H1 (cell line): ENCODE results near the gene DNAJC21. TPM values are rescaled to one million over a fixed set of nuclear protein-coding genes. Genes with fewer than 3 reads are reported as not detected.

Experiments used
- CTCF ChIA-PET: fragments of 300-600 bp; sonication (Branson Sonifier 250); formaldehyde crosslinking; loops from one replicate; lab custom pipeline; 2021; ENCODE audit not compliant: partially characterized antibody; lab: Charles Lee
- POLR2A ChIA-PET: fragments of 300-600 bp; sonication (Branson Sonifier 250); formaldehyde crosslinking; loops from one replicate; lab custom pipeline; 2021; ENCODE audit warnings: inconsistent platforms; ENCODE audit not compliant: partially characterized antibody; lab: Charles Lee
- DNase-seq, 2 experiments: peaks; one replicate each; pipeline versions ENCODE4 v3.0.0 to v3.0.0-alpha.2; 2010 to 2022; ENCODE audit warnings: low spot score in 2 of 2, low read depth in 1 of 2, mixed read lengths in 1 of 2
- FAIRE-seq: peaks from 2 replicates; lab custom pipeline; 2011; peaks lifted over from hg19 to GRCh38; lab: Jason Lieb, UNC
- H2AFZ ChIP-seq: 2 replicates; pipeline ENCODE4 v1.8.1; 2012; ENCODE audit warnings: low read length, inconsistent platforms
- H2AK5ac ChIP-seq: 2 replicates; pipeline ENCODE4 v1.6.1; 2013; ENCODE audit warnings: low read depth, low read length
- H2BK120ac ChIP-seq: replicated peaks from 2 replicates; pipeline ENCODE3; 2013; ENCODE audit warnings: low read depth, low read length, inconsistent platforms
- H2BK12ac ChIP-seq: 2 replicates; pipeline ENCODE4 v1.6.1; 2013; ENCODE audit warnings: low read depth, low read length
- H2BK15ac ChIP-seq: 2 replicates; pipeline ENCODE4 v1.6.1; 2013; ENCODE audit warnings: low read length
- H2BK20ac ChIP-seq: 2 replicates; pipeline ENCODE4 v1.6.1; 2013; ENCODE audit warnings: low read length
- H2BK5ac ChIP-seq: 2 replicates; pipeline ENCODE4 v1.6.1; 2013; ENCODE audit warnings: low read depth, low read length
- H3K14ac ChIP-seq: 2 replicates; pipeline ENCODE4 v1.6.1; 2013; ENCODE audit warnings: inconsistent platforms; ENCODE audit not compliant: insufficient read length
- H3K18ac ChIP-seq: 2 replicates; pipeline ENCODE4 v1.6.1; 2013; ENCODE audit warnings: low read length; ENCODE audit errors: extremely low read depth
- H3K23ac ChIP-seq: 2 replicates; pipeline ENCODE4 v1.6.1; 2013; ENCODE audit warnings: inconsistent platforms; ENCODE audit not compliant: insufficient read length
- H3K23me2 ChIP-seq: 2 replicates; pipeline ENCODE4 v1.6.1; 2013; ENCODE audit warnings: low read depth, low read length
- H3K27ac ChIP-seq: 2 replicates; pipeline ENCODE4 v1.6.1; 2011; ENCODE audit warnings: low read depth, low read length, inconsistent platforms
- H3K27me3 ChIP-seq, 4 experiments: replicated peaks in 1 of 4; 1 replicate in 1 of 4; 2 replicates in 3 of 4; pipeline versions ENCODE4 v1.6.1 to v1.8.1; 2011 to 2013; ENCODE audit warnings: low read length in 3 of 4, mild to moderate bottlenecking in 3 of 4, inconsistent platforms in 2 of 4, mixed read lengths in 2 of 4, moderate library complexity in 1 of 4; ENCODE audit not compliant: control insufficient read depth in 3 of 4, insufficient read depth in 3 of 4; ENCODE audit errors: extremely low read depth in 1 of 4
- H3K36me3 ChIP-seq, 4 experiments: 2 replicates each; pipeline versions ENCODE4 v1.6.1 to v1.8.1; 2011 to 2013; ENCODE audit warnings: mild to moderate bottlenecking in 4 of 4, low read length in 3 of 4, moderate library complexity in 2 of 4, control low read depth in 1 of 4, inconsistent platforms in 1 of 4; ENCODE audit not compliant: insufficient read depth in 4 of 4, control insufficient read depth in 2 of 4
- H3K4ac ChIP-seq: replicated peaks from 2 replicates; pipeline ENCODE3; 2013; ENCODE audit warnings: low read length, low read depth, mixed read lengths, inconsistent platforms; ENCODE audit not compliant: insufficient read length
- H3K4me1 ChIP-seq, 4 experiments: replicated peaks in 1 of 4; 1 replicate in 1 of 4; 2 replicates in 3 of 4; pipeline versions ENCODE4 v1.6.1 to v1.8.1; 2011 to 2013; ENCODE audit warnings: low read length in 3 of 4, inconsistent platforms in 2 of 4, mixed read lengths in 1 of 4; ENCODE audit not compliant: insufficient read depth in 4 of 4, control insufficient read depth in 3 of 4
- H3K4me2 ChIP-seq, 2 experiments: 2 replicates each; pipeline versions ENCODE4 v1.6.1 to v1.8.1; 2011 to 2013; ENCODE audit warnings: low read depth in 2 of 2, low read length in 2 of 2, control low read depth in 1 of 2, inconsistent platforms in 1 of 2, mild to moderate bottlenecking in 1 of 2; ENCODE audit not compliant: insufficient read depth in 1 of 2
- H3K4me3 ChIP-seq, 4 experiments: fragments of 200-600, 300-600 bp in 1 of 4; sonication (generic), shearing (Covaris generic), sonication (Bioruptor Twin) in 1 of 4; 2 replicates each; pipeline versions ENCODE4 v1.5.1 to v1.8.1; 2011 to 2016; ENCODE audit warnings: low read length in 4 of 4, low read depth in 3 of 4, control low read depth in 2 of 4, inconsistent platforms in 2 of 4, mild to moderate bottlenecking in 2 of 4, mixed read lengths in 1 of 4, moderate library complexity in 1 of 4; ENCODE audit not compliant: insufficient read depth in 2 of 4; ENCODE audit errors: extremely low read depth in 1 of 4
- H3K56ac ChIP-seq: replicated peaks from 2 replicates; pipeline ENCODE3; 2013; ENCODE audit warnings: low read depth, mild to moderate bottlenecking, mixed read lengths, low read length, inconsistent platforms; ENCODE audit not compliant: insufficient read length
- H3K79me1 ChIP-seq: 2 replicates; pipeline ENCODE4 v1.6.1; 2013; ENCODE audit warnings: low read depth, low read length, control low read depth
- H3K79me2 ChIP-seq, 2 experiments: 2 replicates each; pipeline versions ENCODE4 v1.6.1 to v1.8.1; 2012 to 2013; ENCODE audit warnings: low read length in 2 of 2, mild to moderate bottlenecking in 2 of 2, inconsistent platforms in 1 of 2; ENCODE audit not compliant: insufficient read depth in 2 of 2, control insufficient read depth in 1 of 2
- H3K9ac ChIP-seq, 4 experiments: replicated peaks in 1 of 4; 1 replicate in 1 of 4; 2 replicates in 3 of 4; pipeline versions ENCODE4 v1.6.1 to v1.8.1; 2011 to 2013; ENCODE audit warnings: low read depth in 3 of 4, low read length in 3 of 4, control low read depth in 2 of 4, mild to moderate bottlenecking in 2 of 4, moderate library complexity in 2 of 4, inconsistent platforms in 1 of 4; ENCODE audit errors: extremely low read depth in 1 of 4
- H3K9me3 ChIP-seq, 2 experiments: 2 replicates each; pipeline versions ENCODE4 v1.6.1 to v1.8.1; 2012 to 2013; ENCODE audit warnings: mild to moderate bottlenecking in 2 of 2, moderate library complexity in 2 of 2, control low read depth in 1 of 2, inconsistent platforms in 1 of 2, low read depth in 1 of 2, low read length in 1 of 2, mixed read lengths in 1 of 2; ENCODE audit not compliant: insufficient read depth in 2 of 2
- H4K20me1 ChIP-seq, 2 experiments: replicated peaks in 1 of 2; 2 replicates each; pipeline versions ENCODE3 to v1.8.1; 2011 to 2013; ENCODE audit warnings: inconsistent platforms in 2 of 2, low read length in 2 of 2, mild to moderate bottlenecking in 1 of 2; ENCODE audit not compliant: insufficient read depth in 2 of 2, control insufficient read depth in 1 of 2
- H4K5ac ChIP-seq: 2 replicates; pipeline ENCODE4 v1.6.1; 2013; ENCODE audit warnings: low read length, low read depth, mixed read lengths, inconsistent platforms; ENCODE audit not compliant: insufficient read length
- H4K8ac ChIP-seq: 2 replicates; pipeline ENCODE4 v1.8.0; 2013; ENCODE audit warnings: mild to moderate bottlenecking, moderate library complexity, low read length, inconsistent platforms; ENCODE audit not compliant: insufficient read depth; ENCODE audit errors: extremely low read depth
- H4K91ac ChIP-seq: replicated peaks from 2 replicates; pipeline ENCODE3; 2013; ENCODE audit warnings: low read length, mixed read lengths, inconsistent platforms; ENCODE audit not compliant: insufficient read length
- POU5F1 ChIP-seq: IDR thresholded peaks from 2 replicates; pipeline ENCODE4 v1.6.1; 2011; ENCODE audit warnings: low read depth, mild to moderate bottlenecking, low read length, moderate library complexity
- SP1 ChIP-seq: IDR thresholded peaks from 2 replicates; pipeline ENCODE4 v1.6.1; 2011; ENCODE audit warnings: low read depth, low read length
- TAF7 ChIP-seq: optimal IDR thresholded peaks from 2 replicates; pipeline ENCODE3; 2011; ENCODE audit warnings: low read depth, mild to moderate bottlenecking, inconsistent platforms, low read length, moderate library complexity, borderline replicate concordance
- TBP ChIP-seq: IDR thresholded peaks from 2 replicates; pipeline ENCODE4 v1.6.1; 2011; ENCODE audit warnings: low read depth, low read length, improper control_type of control experiment
- polyA plus RNA-seq, 7 experiments: library from polyadenylated mRNA; depleted of rRNA in 3 of 7; stranded (reverse) in 5 of 7; unstranded in 2 of 7; fragments of >200 nt in 5 of 7; fragments of 200-250 nt in 2 of 7; gene quantifications; 1 replicate in 5 of 7; 2 replicates in 1 of 7; 4 replicates in 1 of 7; pipeline versions ENCODE4 v1.2.1 to v1.2.3, GENCODE V29; 2011 to 2013; ENCODE audit warnings: missing spikeins in 2 of 7, mixed read lengths in 2 of 7
- total RNA-seq: library from RNA; stranded (reverse); fragmentation: NEBNext Ultra II Directional; extraction: Animal tissue kit (Norgen Biotek cat#: 25700); gene quantifications from 2 replicates; pipeline ENCODE4 v1.2.1, GENCODE V29; 2021
- TF ChIP-seq, protein P1 (sequence below), 3 experiments: IDR thresholded peaks; 1 replicate in 2 of 3; 2 replicates in 1 of 3; pipeline versions ENCODE4 v1.5.1 to v1.6.1; 2011; ENCODE audit warnings: low read length in 3 of 3, mild to moderate bottlenecking in 3 of 3, inconsistent platforms in 2 of 3, low read depth in 1 of 3, moderate library complexity in 1 of 3; ENCODE audit not compliant: insufficient read depth in 1 of 3; ENCODE audit errors: control extremely low read depth in 1 of 3

DNAJC21 gene
- total and polyA plus RNA-seq, 2 of the 8 experiments (the other 6 are each of a cell fraction or from before 2014, with no cell fraction given) = 5.1 to 47.5 TPM

- H2BK15ac ChIP-seq = no peak overlapping the region
- H3K27ac ChIP-seq = no peak overlapping the region
- H2BK20ac ChIP-seq = no peak overlapping the region
- H4K20me1 ChIP-seq = peaks cover 0 to 2% of the 10 kb centered on the region in 2 experiments
- no peaks in the 10 kb centered on the region for H3K4me1 ChIP-seq
- DNase-seq (no peak), FAIRE-seq (no peak)
- H2AFZ ChIP-seq = no peak overlapping the region
- no peaks in the 10 kb centered on the region for H3K9me3 ChIP-seq
- no peak overlapping the region for H3K14ac ChIP-seq
- ChIA-PET POLR2A (interaction anchor here (1.2 to 4.6 kb wide), 3 partner anchors 9 to 13 kb away, joined by 3 to 21 read pairs (median 3); partner anchors contain the start of genes BRIX1 and RAD1), CTCF (interaction anchor here (0.8 kb wide), 1 partner anchor 80 kb away, joined by 3 read pairs; no protein-coding TSS in a partner anchor)
- no peak overlapping the region for H4K5ac ChIP-seq
- TF ChIP-seq POU5F1 = no peak
- TF ChIP-seq TBP = no peak
- TF ChIP-seq, protein P1, sequence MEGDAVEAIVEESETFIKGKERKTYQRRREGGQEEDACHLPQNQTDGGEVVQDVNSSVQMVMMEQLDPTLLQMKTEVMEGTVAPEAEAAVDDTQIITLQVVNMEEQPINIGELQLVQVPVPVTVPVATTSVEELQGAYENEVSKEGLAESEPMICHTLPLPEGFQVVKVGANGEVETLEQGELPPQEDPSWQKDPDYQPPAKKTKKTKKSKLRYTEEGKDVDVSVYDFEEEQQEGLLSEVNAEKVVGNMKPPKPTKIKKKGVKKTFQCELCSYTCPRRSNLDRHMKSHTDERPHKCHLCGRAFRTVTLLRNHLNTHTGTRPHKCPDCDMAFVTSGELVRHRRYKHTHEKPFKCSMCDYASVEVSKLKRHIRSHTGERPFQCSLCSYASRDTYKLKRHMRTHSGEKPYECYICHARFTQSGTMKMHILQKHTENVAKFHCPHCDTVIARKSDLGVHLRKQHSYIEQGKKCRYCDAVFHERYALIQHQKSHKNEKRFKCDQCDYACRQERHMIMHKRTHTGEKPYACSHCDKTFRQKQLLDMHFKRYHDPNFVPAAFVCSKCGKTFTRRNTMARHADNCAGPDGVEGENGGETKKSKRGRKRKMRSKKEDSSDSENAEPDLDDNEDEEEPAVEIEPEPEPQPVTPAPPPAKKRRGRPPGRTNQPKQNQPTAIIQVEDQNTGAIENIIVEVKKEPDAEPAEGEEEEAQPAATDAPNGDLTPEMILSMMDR (IDR thresholded peaks at IDR 0.05; ENCODE audit: control extremely low read depth in 1 of 3, insufficient read depth in 1 of 3, low read depth in 1 of 3, low read length in 3 of 3) = no peak
- TF ChIP-seq SP1 = no peak
- no peak for TF ChIP-seq TAF7
- H3K9ac ChIP-seq = no peak overlapping the region
- H3K27me3 ChIP-seq = no peaks in the 10 kb centered on the region
- H3K79me1 ChIP-seq = no peaks in the 10 kb centered on the region
- H3K79me2 ChIP-seq = peaks cover 0 to 15% of the 10 kb centered on the region in 2 experiments; a peak in 1 of 4 replicates
- H3K18ac ChIP-seq = no peak overlapping the region
- H2BK12ac ChIP-seq = no peak overlapping the region
- H3K23ac ChIP-seq = no peak overlapping the region
- peaks cover 16 to 79% (median 61%) of the 10 kb centered on the region in 4 experiments for H3K36me3 ChIP-seq
- no peak overlapping the region for H3K56ac ChIP-seq
- no peak overlapping the region for H4K8ac ChIP-seq
- H2BK5ac ChIP-seq = no peak overlapping the region
- H2AK5ac ChIP-seq = no peak overlapping the region
- H3K4me3 ChIP-seq = no peak overlapping the region
- no peak overlapping the region for H3K4ac ChIP-seq
- H4K91ac ChIP-seq = no peak overlapping the region
- no peak overlapping the region for H2BK120ac ChIP-seq
- no peak overlapping the region for H3K4me2 ChIP-seq
- H3K23me2 ChIP-seq = no peaks in the 10 kb centered on the region
These were observed 4.9 kb upstream of the DNAJC21 start for GRCh38 chr5:34924462-34924765.
